GM12878 (cell line): ENCODE measurements around the gene CETP. TPM values are rescaled to one million over a fixed set of nuclear protein-coding genes. Genes with fewer than 3 reads are reported as not detected.

Experiments
- ATAC-seq: fragments of 200-7000 bp; cut with Tn5 transposase; 3 replicates; pipeline ENCODE4 v1.9.1; 2020; ENCODE audit warnings: mild to moderate bottlenecking, moderate library complexity
- BruUV-seq: library from RNA; stranded (reverse); fragments of 400-500 nt; replicated peaks from 2 replicates; lab custom pipeline; 2021; lab: Mats Ljungman, UMichigan
- CTCF ChIA-PET: fragments of 300-600 bp; sonication (Branson Sonifier 250); formaldehyde crosslinking; extraction: SDS; loops from one replicate; lab custom pipeline; 2021; ENCODE audit warnings: inconsistent platforms; lab: Yijun Ruan, JAX
- POLR2A ChIA-PET: fragments of 350-600 bp; formaldehyde crosslinking; extraction: SDS; loops from one replicate; lab custom pipeline; 2021; ENCODE audit warnings: inconsistent platforms; lab: Charles Lee
- RAD21 ChIA-PET: fragments of 300-600 bp; sonication (Branson Sonifier 250); formaldehyde crosslinking; loops from one replicate; lab custom pipeline; 2023; ENCODE audit warnings: antibody characterized with exemption; ENCODE audit not compliant: unreplicated experiment; lab: Charles Lee
- SMC1A ChIA-PET: fragments of 300-600 bp; sonication (Branson Sonifier 250); formaldehyde crosslinking; loops from one replicate; lab custom pipeline; 2023; ENCODE audit not compliant: unreplicated experiment, uncharacterized antibody; lab: Charles Lee
- DNase-seq: peaks from one replicate; pipeline ENCODE4 v3.0.0-alpha.2; 2011; ENCODE audit warnings: low read depth, low spot score
- FAIRE-seq: peaks from 3 replicates; lab custom pipeline; 2011; peaks lifted over from hg19 to GRCh38; lab: Jason Lieb, UNC
- H2AFZ ChIP-seq: 2 replicates; pipeline ENCODE4 v1.6.0; 2011; ENCODE audit warnings: low read depth, low read length, control low read depth; ENCODE audit not compliant: control insufficient read depth
- H3K27ac ChIP-seq: 2 replicates; pipeline ENCODE4 v1.5.1; 2011; ENCODE audit warnings: control low read depth; ENCODE audit not compliant: control insufficient read depth, insufficient read depth
- H3K27me3 ChIP-seq, 2 experiments: replicated peaks in 1 of 2; 2 replicates each; pipeline versions ENCODE4 v1.6.0 to v1.6.1; 2011; ENCODE audit warnings: low read length in 1 of 2; ENCODE audit not compliant: control insufficient read depth in 2 of 2, insufficient read depth in 2 of 2
- H3K36me3 ChIP-seq, 2 experiments: 2 replicates each; pipeline ENCODE4 v1.5.1; 2011; ENCODE audit warnings: low read length in 1 of 2; ENCODE audit not compliant: control insufficient read depth in 2 of 2, insufficient read depth in 2 of 2
- H3K4me1 ChIP-seq: 2 replicates; pipeline ENCODE4 v1.6.1; 2011; ENCODE audit warnings: mild to moderate bottlenecking, low read length, moderate library complexity, mixed read lengths; ENCODE audit not compliant: control insufficient read depth, insufficient read depth
- H3K4me2 ChIP-seq: 2 replicates; pipeline ENCODE4 v1.6.0; 2011; ENCODE audit warnings: control low read depth; ENCODE audit not compliant: control insufficient read depth, insufficient read depth
- H3K4me3 ChIP-seq: fragments of 200-600 bp; sonication (generic); 2 replicates; pipeline ENCODE4 v1.5.1; 2016
- H3K79me2 ChIP-seq: 2 replicates; pipeline ENCODE4 v1.6.0; 2011; ENCODE audit warnings: low read length; ENCODE audit not compliant: control insufficient read depth, insufficient read depth
- H3K9ac ChIP-seq: 2 replicates; pipeline ENCODE4 v1.8.0; 2011; ENCODE audit warnings: low read length, control low read depth, mixed read lengths; ENCODE audit not compliant: control insufficient read depth, insufficient read depth
- H3K9me3 ChIP-seq: replicated peaks from 3 replicates; pipeline ENCODE4 v1.5.1; 2011; ENCODE audit warnings: mild to moderate bottlenecking, low read length; ENCODE audit not compliant: control insufficient read depth, insufficient read depth
- H4K20me1 ChIP-seq: 2 replicates; pipeline ENCODE4 v1.6.0; 2011; ENCODE audit not compliant: control insufficient read depth, insufficient read depth
- CREB1 ChIP-seq: IDR thresholded peaks from 2 replicates; pipeline ENCODE4 v1.6.1; 2012; ENCODE audit warnings: low read depth, mild to moderate bottlenecking, inconsistent platforms
- EED ChIP-seq: sonication (generic); IDR thresholded peaks from 2 replicates; pipeline ENCODE4 v1.6.1; 2016; ENCODE audit warnings: antibody characterized with exemption, low read depth
- GATAD2B ChIP-seq: fragments of 450-650 bp; conservative IDR thresholded peaks from 2 replicates; pipeline ENCODE4 v1.6.1; 2017; ENCODE audit warnings: low read depth, mild to moderate bottlenecking, moderate library complexity
- HDAC2 ChIP-seq: fragments of 200-600 bp; sonication (generic); IDR thresholded peaks from 2 replicates; pipeline ENCODE4 v1.6.1; 2017
- LARP7 ChIP-seq: fragments of 450-650 bp; IDR thresholded peaks from 2 replicates; pipeline ENCODE4 v1.6.1; 2017; ENCODE audit warnings: mild to moderate bottlenecking
- NFXL1 ChIP-seq: fragments of 450-650 bp; IDR thresholded peaks from 2 replicates; pipeline ENCODE4 v1.6.1; 2017; ENCODE audit warnings: antibody characterized with exemption, mild to moderate bottlenecking, borderline replicate concordance
- RBBP5 ChIP-seq: fragments of 200-600 bp; sonication (generic); conservative IDR thresholded peaks from 2 replicates; pipeline ENCODE4 v1.6.1; 2016
- SMAD1 ChIP-seq: fragments of 450-650 bp; IDR thresholded peaks from 2 replicates; pipeline ENCODE4 v1.6.1; 2018; ENCODE audit warnings: mild to moderate bottlenecking, low read depth; ENCODE audit not compliant: partially characterized antibody
- SMARCA5 ChIP-seq: fragments of 450-650 bp; IDR thresholded peaks from 2 replicates; pipeline ENCODE4 v1.6.1; 2017; ENCODE audit warnings: mild to moderate bottlenecking
- SREBF2 ChIP-seq: IDR thresholded peaks from 2 replicates; pipeline ENCODE4 v1.6.1; 2012; ENCODE audit warnings: mild to moderate bottlenecking, low read length
- TBL1XR1 ChIP-seq: IDR thresholded peaks from 2 replicates; pipeline ENCODE4 v1.6.1; 2012; ENCODE audit warnings: low read depth, low read length, improper control_type of control experiment
- TCF7 ChIP-seq: IDR thresholded peaks from 2 replicates; pipeline ENCODE4 v1.6.1; 2014; ENCODE audit warnings: antibody characterized with exemption, borderline replicate concordance
- ZNF384 ChIP-seq: IDR thresholded peaks from 2 replicates; pipeline ENCODE4 v1.6.1; 2012; ENCODE audit warnings: low read depth, mild to moderate bottlenecking, low read length, improper control_type of control experiment, borderline replicate concordance
- ZNF592 ChIP-seq: fragments of 450-650 bp; IDR thresholded peaks from 2 replicates; pipeline ENCODE4 v1.6.1; 2017; ENCODE audit warnings: mild to moderate bottlenecking, moderate library complexity
- WGBS: methylation state at CpG from one replicate; pipeline ENCODE4 v1.1.6; 2016; ENCODE audit warnings: low lambda C conversion rate; ENCODE audit not compliant: insufficient replicate concordance, insufficient coverage; ENCODE audit errors: missing lambda C conversion rate; 5-methylcytosine and 5-hydroxymethylcytosine counted together
- in situ Hi-C: fragments of 300-500 bp; cut with MboI; formaldehyde crosslinking; loops from 9 replicates; pipeline ENCODE4 v1.14.3; 2018; ENCODE audit warnings: mixed read lengths
- intact Hi-C: fragments of 100-400 bp; cut with micrococcal nuclease; formaldehyde crosslinking; loops from one replicate; pipeline ENCODE4 v1.14.2; 2022; ENCODE audit not compliant: unreplicated experiment
- polyA plus RNA-seq, 11 experiments: library from polyadenylated mRNA; depleted of rRNA in 4 of 11; unstranded in 6 of 11; stranded (reverse) in 5 of 11; fragments of >200 nt; fragmentation: Nextera tagmentation in 4 of 11; fragmentation: Illumina TruSeq in 1 of 11; extraction: Ambion mirVana in 4 of 11; extraction: Trizol in 1 of 11; gene quantifications; 1 replicate in 1 of 11; 2 replicates in 10 of 11; pipeline versions ENCODE4 v1.2.1 to v1.2.3, GENCODE V29; 2011 to 2016; ENCODE audit warnings: inconsistent platforms in 2 of 11, missing spikeins in 2 of 11, low read depth in 1 of 11
- total RNA-seq, 4 experiments: library from RNA; depleted of rRNA in 3 of 4; stranded (reverse); fragments of >200 nt in 3 of 4; fragmentation: Illumina TruSeq in 1 of 4; extraction: Trizol in 1 of 4; gene quantifications; 2 replicates each; pipeline versions ENCODE4 v1.2.1 to v1.2.3, GENCODE V29; 2013 to 2021
- TF ChIP-seq, protein P1 (sequence below): fragments of 450-650 bp; IDR thresholded peaks from 2 replicates; pipeline ENCODE4 v1.6.1; 2017; ENCODE audit warnings: mild to moderate bottlenecking, moderate library complexity
- TF ChIP-seq, protein P2 (sequence below): IDR thresholded peaks from 2 replicates; pipeline ENCODE4 v1.6.1; 2011; ENCODE audit warnings: borderline replicate concordance, low read depth, mild to moderate bottlenecking, moderate library complexity, low read length; ENCODE audit not compliant: insufficient read depth, poor library complexity, severe bottlenecking

The CETP gene
- total and polyA plus RNA-seq, 10 of the 15 experiments (the other 5 are each of a cell fraction or from before 2014, with no cell fraction given): 1.2 to 6.4 (median 2.1) TPM

GRCh38 chr16:57032931-57033330 lies 71.2 kb downstream of the CETP start:
- CTCF ChIA-PET: interaction anchor here (0.7 to 2.1 kb wide), 5 partner anchors 13 to 210 kb away, joined by 3 to 7 read pairs (median 4); no protein-coding TSS in a partner anchor
- Histone ChIP-seq H3K27ac (no peak overlapping the region), H3K4me2 (no peak overlapping the region)
- TF ChIP-seq ZNF592 (no peak), CREB1 (no peak), SMAD1 (no peak), HDAC2 (no peak), NFXL1 (no peak), LARP7 (no peak), EED (no peak), TBL1XR1 (no peak), RBBP5 (no peak), SREBF2 (no peak), SMARCA5 (no peak), TCF7 (no peak), GATAD2B (no peak), ZNF384 (no peak)
- TF ChIP-seq, protein P1, sequence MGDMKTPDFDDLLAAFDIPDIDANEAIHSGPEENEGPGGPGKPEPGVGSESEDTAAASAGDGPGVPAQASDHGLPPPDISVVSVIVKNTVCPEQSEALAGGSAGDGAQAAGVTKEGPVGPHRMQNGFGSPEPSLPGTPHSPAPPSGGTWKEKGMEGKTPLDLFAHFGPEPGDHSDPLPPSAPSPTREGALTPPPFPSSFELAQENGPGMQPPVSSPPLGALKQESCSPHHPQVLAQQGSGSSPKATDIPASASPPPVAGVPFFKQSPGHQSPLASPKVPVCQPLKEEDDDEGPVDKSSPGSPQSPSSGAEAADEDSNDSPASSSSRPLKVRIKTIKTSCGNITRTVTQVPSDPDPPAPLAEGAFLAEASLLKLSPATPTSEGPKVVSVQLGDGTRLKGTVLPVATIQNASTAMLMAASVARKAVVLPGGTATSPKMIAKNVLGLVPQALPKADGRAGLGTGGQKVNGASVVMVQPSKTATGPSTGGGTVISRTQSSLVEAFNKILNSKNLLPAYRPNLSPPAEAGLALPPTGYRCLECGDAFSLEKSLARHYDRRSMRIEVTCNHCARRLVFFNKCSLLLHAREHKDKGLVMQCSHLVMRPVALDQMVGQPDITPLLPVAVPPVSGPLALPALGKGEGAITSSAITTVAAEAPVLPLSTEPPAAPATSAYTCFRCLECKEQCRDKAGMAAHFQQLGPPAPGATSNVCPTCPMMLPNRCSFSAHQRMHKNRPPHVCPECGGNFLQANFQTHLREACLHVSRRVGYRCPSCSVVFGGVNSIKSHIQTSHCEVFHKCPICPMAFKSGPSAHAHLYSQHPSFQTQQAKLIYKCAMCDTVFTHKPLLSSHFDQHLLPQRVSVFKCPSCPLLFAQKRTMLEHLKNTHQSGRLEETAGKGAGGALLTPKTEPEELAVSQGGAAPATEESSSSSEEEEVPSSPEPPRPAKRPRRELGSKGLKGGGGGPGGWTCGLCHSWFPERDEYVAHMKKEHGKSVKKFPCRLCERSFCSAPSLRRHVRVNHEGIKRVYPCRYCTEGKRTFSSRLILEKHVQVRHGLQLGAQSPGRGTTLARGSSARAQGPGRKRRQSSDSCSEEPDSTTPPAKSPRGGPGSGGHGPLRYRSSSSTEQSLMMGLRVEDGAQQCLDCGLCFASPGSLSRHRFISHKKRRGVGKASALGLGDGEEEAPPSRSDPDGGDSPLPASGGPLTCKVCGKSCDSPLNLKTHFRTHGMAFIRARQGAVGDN: no peak
- TF ChIP-seq, protein P2, sequence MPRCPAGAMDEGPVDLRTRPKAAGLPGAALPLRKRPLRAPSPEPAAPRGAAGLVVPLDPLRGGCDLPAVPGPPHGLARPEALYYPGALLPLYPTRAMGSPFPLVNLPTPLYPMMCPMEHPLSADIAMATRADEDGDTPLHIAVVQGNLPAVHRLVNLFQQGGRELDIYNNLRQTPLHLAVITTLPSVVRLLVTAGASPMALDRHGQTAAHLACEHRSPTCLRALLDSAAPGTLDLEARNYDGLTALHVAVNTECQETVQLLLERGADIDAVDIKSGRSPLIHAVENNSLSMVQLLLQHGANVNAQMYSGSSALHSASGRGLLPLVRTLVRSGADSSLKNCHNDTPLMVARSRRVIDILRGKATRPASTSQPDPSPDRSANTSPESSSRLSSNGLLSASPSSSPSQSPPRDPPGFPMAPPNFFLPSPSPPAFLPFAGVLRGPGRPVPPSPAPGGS: no peak

More at GRCh38 chr16:57032931-57033330, 71.2 kb downstream of the CETP start:
- Histone ChIP-seq H4K20me1 (no peaks in the 10 kb centered on the region), H3K27me3 (no peaks in the 10 kb centered on the region), H3K36me3 (peaks cover 5 to 8% of the 10 kb centered on the region in 2 experiments), H3K79me2 (no peaks in the 10 kb centered on the region), H3K4me1 (peaks cover 6% of the 10 kb centered on the region; the same call in 1 of the 2 replicates), H3K9ac (no peak overlapping the region), H3K9me3 (no peaks in the 10 kb centered on the region), H2AFZ (no peak overlapping the region), H3K4me3 (no peak overlapping the region)
- BruUV-seq: no TSS peak
- ChIA-PET POLR2A (interaction anchor here (0.6 to 1.2 kb wide), 5 partner anchors 13 to 1190 kb away, joined by 3 to 5 read pairs (median 3); no protein-coding TSS in a partner anchor), RAD21 (interaction anchor here (1.1 to 1.5 kb wide), 2 partner anchors 13 to 69 kb away, joined by 3 to 4 read pairs; no protein-coding TSS in a partner anchor), SMC1A (interaction anchor here (0.7 to 1.8 kb wide), 5 partner anchors 8 to 69 kb away, joined by 3 to 7 read pairs (median 3); no protein-coding TSS in a partner anchor)
- ATAC-seq (no peak), FAIRE-seq (no peak), DNase-seq (no peak)
- 86% methylated on average over 5 of the region's 5 CpGs for WGBS
- intact Hi-C loops: no loop called here
- in situ Hi-C loops: no loop called here
